Trophoblast cell (in vitro differentiated cells and primary cell): ENCODE measurements around the gene IFNL3.

Experiments
- DNase-seq, 2 donors: peaks; one replicate each; pipeline ENCODE4 v3.0.0-alpha.2; 2016
- H2AFZ ChIP-seq: 2 replicates; pipeline ENCODE4 v1.6.1; 2013; ENCODE audit warnings: low read length, moderate library complexity, mild to moderate bottlenecking; ENCODE audit not compliant: insufficient read depth, poor library complexity
- H2AK5ac ChIP-seq: 2 replicates; pipeline ENCODE4 v1.6.1; 2013; ENCODE audit warnings: mild to moderate bottlenecking, low read length
- H2BK120ac ChIP-seq: 2 replicates; pipeline ENCODE4 v1.6.1; 2013; ENCODE audit warnings: low read length, mild to moderate bottlenecking, moderate library complexity; ENCODE audit not compliant: insufficient read depth, poor library complexity
- H2BK12ac ChIP-seq: 2 replicates; pipeline ENCODE4 v1.6.1; 2013; ENCODE audit warnings: mild to moderate bottlenecking, low read length, moderate library complexity
- H2BK5ac ChIP-seq: 2 replicates; pipeline ENCODE4 v1.6.1; 2013; ENCODE audit warnings: low read length, low read depth, moderate library complexity, mild to moderate bottlenecking; ENCODE audit not compliant: poor library complexity
- H3K14ac ChIP-seq: 2 replicates; pipeline ENCODE4 v1.6.1; 2013; ENCODE audit warnings: mild to moderate bottlenecking, low read length
- H3K18ac ChIP-seq: 2 replicates; pipeline ENCODE4 v1.6.1; 2013; ENCODE audit warnings: mild to moderate bottlenecking, low read length
- H3K23ac ChIP-seq: 2 replicates; pipeline ENCODE4 v1.6.1; 2013; ENCODE audit warnings: low read length
- H3K27ac ChIP-seq: 2 replicates; pipeline ENCODE4 v1.5.1; 2013; ENCODE audit warnings: low read depth, mild to moderate bottlenecking, inconsistent platforms, low read length, moderate library complexity
- H3K27me3 ChIP-seq: 2 replicates; pipeline ENCODE4 v1.6.1; 2013; ENCODE audit warnings: inconsistent platforms, mild to moderate bottlenecking, low read length, moderate library complexity; ENCODE audit not compliant: insufficient read depth
- H3K36me3 ChIP-seq, 2 experiments: 1 replicate in 1 of 2; 2 replicates in 1 of 2; pipeline ENCODE4 v1.6.1; 2013; ENCODE audit warnings: low read length in 2 of 2, mild to moderate bottlenecking in 2 of 2, moderate library complexity in 1 of 2; ENCODE audit not compliant: insufficient read depth in 2 of 2, control insufficient read depth in 1 of 2
- H3K4ac ChIP-seq: 2 replicates; pipeline ENCODE4 v1.6.1; 2013; ENCODE audit warnings: low read depth, mild to moderate bottlenecking, low read length, moderate library complexity
- H3K4me1 ChIP-seq, 2 experiments: 1 replicate in 1 of 2; 2 replicates in 1 of 2; pipeline ENCODE4 v1.6.1; 2013; ENCODE audit warnings: low read length in 2 of 2, mild to moderate bottlenecking in 2 of 2, moderate library complexity in 1 of 2; ENCODE audit not compliant: insufficient read depth in 2 of 2, control insufficient read depth in 1 of 2
- H3K4me2 ChIP-seq: 2 replicates; pipeline ENCODE4 v1.6.1; 2013; ENCODE audit warnings: inconsistent platforms, mild to moderate bottlenecking, low read length, moderate library complexity
- H3K4me3 ChIP-seq: 2 replicates; pipeline ENCODE4 v1.5.1; 2013; ENCODE audit warnings: mild to moderate bottlenecking, low read depth, low read length, inconsistent platforms
- H3K79me1 ChIP-seq: one replicate; pipeline ENCODE4 v1.6.1; 2013; ENCODE audit warnings: low read length
- H3K79me2 ChIP-seq: 2 replicates; pipeline ENCODE4 v1.6.1; 2013; ENCODE audit warnings: low read length, mild to moderate bottlenecking; ENCODE audit not compliant: control insufficient read depth, insufficient read depth, poor library complexity
- H3K9ac ChIP-seq: 2 replicates; pipeline ENCODE4 v1.6.1; 2013; ENCODE audit warnings: mild to moderate bottlenecking, low read length
- H3K9me3 ChIP-seq: 2 replicates; pipeline ENCODE4 v1.6.1; 2013; ENCODE audit warnings: low read depth, mild to moderate bottlenecking, control low read depth, inconsistent platforms, low read length; ENCODE audit not compliant: insufficient read depth
- H4K12ac ChIP-seq: 2 replicates; pipeline ENCODE4 v1.6.1; 2013; ENCODE audit warnings: low read depth, mild to moderate bottlenecking, low read length, moderate library complexity
- H4K8ac ChIP-seq: 2 replicates; pipeline ENCODE4 v1.6.1; 2013; ENCODE audit warnings: low read depth, mild to moderate bottlenecking, low read length, moderate library complexity
- H4K91ac ChIP-seq: one replicate; pipeline ENCODE4 v1.6.1; 2013; ENCODE audit warnings: low read depth, mild to moderate bottlenecking, low read length, moderate library complexity
- WGBS: extraction: QIAGEN DNeasy Blood & Tissue Kit; methylation state at CpG from one replicate; pipeline ENCODE4 v1.1.7; 2013; ENCODE audit warnings: missing lambda C conversion rate; ENCODE audit not compliant: insufficient read length, insufficient coverage; ENCODE audit errors: extremely low coverage; 5-methylcytosine and 5-hydroxymethylcytosine counted together

Gene IFNL3

GRCh38 chr19:39195755-39196154 lies 49.1 kb downstream of the IFNL3 start:
- Histone ChIP-seq H2BK12ac (no peak overlapping the region), H3K27me3 (peaks cover 11% of the 10 kb centered on the region), H3K23ac (no peak overlapping the region), H2AFZ (no peak overlapping the region), H2AK5ac (no peak overlapping the region), H3K4me1 (peaks cover 5 to 6% of the 10 kb centered on the region in 2 experiments), H3K18ac (no peak overlapping the region), H3K4me2 (no peak overlapping the region), H3K9me3 (peaks cover 3% of the 10 kb centered on the region), H3K79me1 (no peaks in the 10 kb centered on the region), H4K12ac (no peak overlapping the region), H2BK120ac (no peak overlapping the region), H3K4ac (no peak overlapping the region), H3K36me3 (no peaks in the 10 kb centered on the region), H3K27ac (no peak overlapping the region), H3K4me3 (no peak overlapping the region), H2BK5ac (no peak overlapping the region), H3K9ac (no peak overlapping the region), H4K8ac (no peak overlapping the region), H4K91ac (no peak overlapping the region), H3K79me2 (no peaks in the 10 kb centered on the region), H3K14ac (no peak overlapping the region)
- no CpG with 5 or more reads among the region's 9 CpGs for WGBS
- DNase-seq: no peak

- no peak overlapping the region for H2BK12ac ChIP-seq
- WGBS: no CpG with 5 or more reads among the region's 9 CpGs
- no peak overlapping the region for H4K8ac ChIP-seq
- no peak overlapping the region for H3K9ac ChIP-seq
- H3K4me1 ChIP-seq: peaks cover 5 to 6% of the 10 kb centered on the region in 2 experiments
- H2AK5ac ChIP-seq: no peak overlapping the region
- H3K27me3 ChIP-seq: peaks cover 11% of the 10 kb centered on the region
- no peak overlapping the region for H3K4me2 ChIP-seq
- H3K18ac ChIP-seq: no peak overlapping the region
- no peak overlapping the region for H3K23ac ChIP-seq
- no peak overlapping the region for H2BK120ac ChIP-seq
- no peak overlapping the region for H3K4ac ChIP-seq
- H3K27ac ChIP-seq: no peak overlapping the region
- no peaks in the 10 kb centered on the region for H3K79me1 ChIP-seq
- peaks cover 3% of the 10 kb centered on the region for H3K9me3 ChIP-seq
- no peak overlapping the region for H3K14ac ChIP-seq
- no peaks in the 10 kb centered on the region for H3K79me2 ChIP-seq
- no peak overlapping the region for H4K12ac ChIP-seq
- no peak overlapping the region for H2AFZ ChIP-seq
- no peak overlapping the region for H2BK5ac ChIP-seq
- no peaks in the 10 kb centered on the region for H3K36me3 ChIP-seq
- no peak overlapping the region for H4K91ac ChIP-seq
- DNase-seq: no peak
- no peak overlapping the region for H3K4me3 ChIP-seq
Observed at GRCh38 chr19:39194832-39195542, 49.8 kb downstream of the IFNL3 start.

GRCh38 chr19:39193803-39194202 lies 51.0 kb downstream of the IFNL3 start:
- no peak overlapping the region for H2AFZ ChIP-seq

More at GRCh38 chr19:39193803-39194202, 51.0 kb downstream of the IFNL3 start:
- Histone ChIP-seq H3K4ac (no peak overlapping the region), H4K8ac (no peak overlapping the region), H3K4me1 (peaks cover 5 to 6% of the 10 kb centered on the region in 2 experiments), H3K27ac (no peak overlapping the region), H2AK5ac (no peak overlapping the region), H3K9ac (no peak overlapping the region), H3K4me3 (no peak overlapping the region), H3K14ac (peak overlapping the region; percentile 12), H3K27me3 (peaks cover 11% of the 10 kb centered on the region), H3K79me2 (no peaks in the 10 kb centered on the region), H3K23ac (no peak overlapping the region), H2BK120ac (no peak overlapping the region), H3K9me3 (peaks cover 3% of the 10 kb centered on the region), H3K36me3 (no peaks in the 10 kb centered on the region), H2BK12ac (no peak overlapping the region), H4K12ac (no peak overlapping the region), H3K4me2 (no peak overlapping the region), H2BK5ac (no peak overlapping the region), H4K91ac (no peak overlapping the region), H3K18ac (no peak overlapping the region), H3K79me1 (no peaks in the 10 kb centered on the region)
- WGBS: no CpG with 5 or more reads among the region's 8 CpGs
- DNase-seq: no peak
